ENCODE results near the gene GLCE.

DNA sequence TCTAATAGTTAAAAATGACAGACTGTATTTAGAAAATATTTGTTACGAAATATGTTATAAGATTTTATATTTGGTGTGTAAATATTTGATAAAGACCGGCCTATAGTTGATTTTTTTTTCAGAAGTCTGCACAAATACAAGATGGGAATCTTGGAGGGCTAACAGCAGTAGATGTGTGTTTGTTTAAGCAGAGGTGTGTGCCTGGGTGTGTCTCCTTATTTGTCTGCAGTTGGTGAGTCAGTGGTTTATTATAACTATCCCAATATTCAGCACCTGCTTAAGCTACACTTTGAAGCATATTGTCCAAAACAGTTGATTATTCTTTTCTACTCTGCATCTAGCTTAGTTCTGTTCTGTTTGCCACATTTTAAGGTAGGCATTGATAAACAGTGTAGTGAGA, 12.4 kb downstream of the GLCE start:
- TF ChIP-seq POLR2A (IDR thresholded peaks at IDR 0.05): no peak
- TF ChIP-seq, protein P1, sequence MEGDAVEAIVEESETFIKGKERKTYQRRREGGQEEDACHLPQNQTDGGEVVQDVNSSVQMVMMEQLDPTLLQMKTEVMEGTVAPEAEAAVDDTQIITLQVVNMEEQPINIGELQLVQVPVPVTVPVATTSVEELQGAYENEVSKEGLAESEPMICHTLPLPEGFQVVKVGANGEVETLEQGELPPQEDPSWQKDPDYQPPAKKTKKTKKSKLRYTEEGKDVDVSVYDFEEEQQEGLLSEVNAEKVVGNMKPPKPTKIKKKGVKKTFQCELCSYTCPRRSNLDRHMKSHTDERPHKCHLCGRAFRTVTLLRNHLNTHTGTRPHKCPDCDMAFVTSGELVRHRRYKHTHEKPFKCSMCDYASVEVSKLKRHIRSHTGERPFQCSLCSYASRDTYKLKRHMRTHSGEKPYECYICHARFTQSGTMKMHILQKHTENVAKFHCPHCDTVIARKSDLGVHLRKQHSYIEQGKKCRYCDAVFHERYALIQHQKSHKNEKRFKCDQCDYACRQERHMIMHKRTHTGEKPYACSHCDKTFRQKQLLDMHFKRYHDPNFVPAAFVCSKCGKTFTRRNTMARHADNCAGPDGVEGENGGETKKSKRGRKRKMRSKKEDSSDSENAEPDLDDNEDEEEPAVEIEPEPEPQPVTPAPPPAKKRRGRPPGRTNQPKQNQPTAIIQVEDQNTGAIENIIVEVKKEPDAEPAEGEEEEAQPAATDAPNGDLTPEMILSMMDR (IDR thresholded peaks at IDR 0.05 in 8 of 11, conservative IDR thresholded peaks at IDR 0.05 in 3 of 11): no peak
